Lower leg skin (tissue), 3 donors: Measurements from ENCODE around the gene MYH7.

Experiments used
- CTCF ChIP-seq, 3 donors: fragments of 450-650 bp; IDR thresholded peaks; one replicate each; pipeline ENCODE4 v1.5.1; 2016; ENCODE audit warnings: antibody characterized with exemption in 3 of 3, mild to moderate bottlenecking in 3 of 3, moderate library complexity in 2 of 3
- POLR2A ChIP-seq, 2 donors: fragments of 450-650 bp; IDR thresholded peaks; one replicate each; pipeline ENCODE4 v1.6.1; 2016 to 2017; ENCODE audit warnings: antibody characterized with exemption in 2 of 2, mild to moderate bottlenecking in 1 of 2, moderate library complexity in 1 of 2

- no peak for TF ChIP-seq CTCF (IDR thresholded peaks at IDR 0.05)
- no peak for TF ChIP-seq POLR2A (IDR thresholded peaks at IDR 0.05)
Measured at GRCh38 chr14:23408307-23408630, 27.2 kb downstream of the MYH7 start.
